ENCODE results near the gene MRPL2.

DNA sequence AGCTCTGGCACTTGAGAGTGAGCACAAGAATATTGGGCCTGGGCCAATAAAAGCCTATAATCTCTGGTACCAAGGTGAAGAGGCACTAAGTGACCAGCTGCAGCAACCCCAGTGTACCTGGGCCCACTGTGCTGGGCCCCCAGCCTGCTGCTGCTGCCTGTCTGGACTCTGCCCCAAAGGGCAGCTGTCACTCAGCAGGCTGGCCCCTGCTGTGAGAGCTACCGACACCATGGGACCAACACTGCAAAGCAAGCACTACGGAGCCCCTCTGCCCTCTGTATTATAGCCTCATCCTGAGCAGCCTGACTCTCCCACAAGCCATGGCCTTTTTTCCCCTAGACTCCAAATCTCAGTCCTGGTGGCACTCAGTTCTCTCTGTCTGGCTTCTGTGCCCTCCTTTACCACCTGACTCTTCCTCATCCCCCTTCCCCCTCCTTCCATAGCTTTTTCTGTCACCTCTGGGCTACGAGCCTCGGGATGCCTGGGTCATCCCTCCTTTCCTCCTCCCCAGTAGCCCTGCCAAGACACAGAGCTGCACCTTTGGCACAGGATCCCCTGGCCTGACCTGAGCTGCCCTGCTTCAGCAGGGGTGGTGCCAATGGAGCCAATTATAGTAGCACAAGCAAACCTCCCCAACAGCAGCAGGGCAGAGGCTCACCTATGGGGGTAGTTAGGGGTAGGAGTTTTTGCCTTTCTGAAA, 23.6 kb downstream of the MRPL2 start:
- no peak for TF ChIP-seq EZH2 (IDR thresholded peaks at IDR 0.05; ENCODE audit: insufficient read depth, low read length)
- TF ChIP-seq, protein P1, sequence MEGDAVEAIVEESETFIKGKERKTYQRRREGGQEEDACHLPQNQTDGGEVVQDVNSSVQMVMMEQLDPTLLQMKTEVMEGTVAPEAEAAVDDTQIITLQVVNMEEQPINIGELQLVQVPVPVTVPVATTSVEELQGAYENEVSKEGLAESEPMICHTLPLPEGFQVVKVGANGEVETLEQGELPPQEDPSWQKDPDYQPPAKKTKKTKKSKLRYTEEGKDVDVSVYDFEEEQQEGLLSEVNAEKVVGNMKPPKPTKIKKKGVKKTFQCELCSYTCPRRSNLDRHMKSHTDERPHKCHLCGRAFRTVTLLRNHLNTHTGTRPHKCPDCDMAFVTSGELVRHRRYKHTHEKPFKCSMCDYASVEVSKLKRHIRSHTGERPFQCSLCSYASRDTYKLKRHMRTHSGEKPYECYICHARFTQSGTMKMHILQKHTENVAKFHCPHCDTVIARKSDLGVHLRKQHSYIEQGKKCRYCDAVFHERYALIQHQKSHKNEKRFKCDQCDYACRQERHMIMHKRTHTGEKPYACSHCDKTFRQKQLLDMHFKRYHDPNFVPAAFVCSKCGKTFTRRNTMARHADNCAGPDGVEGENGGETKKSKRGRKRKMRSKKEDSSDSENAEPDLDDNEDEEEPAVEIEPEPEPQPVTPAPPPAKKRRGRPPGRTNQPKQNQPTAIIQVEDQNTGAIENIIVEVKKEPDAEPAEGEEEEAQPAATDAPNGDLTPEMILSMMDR (IDR thresholded peaks at IDR 0.05; ENCODE audit: insufficient read depth, low read depth, low read length): no peak
